ENCODE results near the gene STAT6. TPM values are rescaled to one million over a fixed set of nuclear protein-coding genes. Genes with fewer than 3 reads are reported as not detected.

Gene STAT6
- total and polyA plus RNA-seq, 2 of the 8 experiments (the other 6 are each of a cell fraction or from before 2014, with no cell fraction given) = 32.9 to 38.7 TPM

GRCh38 chr12:57099047-57099714, 12.0 kb downstream of the STAT6 start (continued):
- no peak for TF ChIP-seq GABPA (IDR thresholded peaks at IDR 0.05; ENCODE audit: borderline replicate concordance, insufficient read depth, low read length)
- no peak for TF ChIP-seq HDAC2 (IDR thresholded peaks at IDR 0.05; ENCODE audit: borderline replicate concordance in 1 of 2, low read depth in 2 of 2, low read length in 2 of 2)

All from H1 (cell line).